Inflammatory macrophage treated with lipopolysaccharide for 4 hours (primary cell): ENCODE measurements around the gene DCAF11.
A peak's percentile ranks its signal among the peaks of the same experiment; 100 is the strongest.

Source experiments
- DNase-seq: peaks from one replicate; pipeline ENCODE4 v3.0.0-alpha.2; 2020

The DCAF11 gene

DNA sequence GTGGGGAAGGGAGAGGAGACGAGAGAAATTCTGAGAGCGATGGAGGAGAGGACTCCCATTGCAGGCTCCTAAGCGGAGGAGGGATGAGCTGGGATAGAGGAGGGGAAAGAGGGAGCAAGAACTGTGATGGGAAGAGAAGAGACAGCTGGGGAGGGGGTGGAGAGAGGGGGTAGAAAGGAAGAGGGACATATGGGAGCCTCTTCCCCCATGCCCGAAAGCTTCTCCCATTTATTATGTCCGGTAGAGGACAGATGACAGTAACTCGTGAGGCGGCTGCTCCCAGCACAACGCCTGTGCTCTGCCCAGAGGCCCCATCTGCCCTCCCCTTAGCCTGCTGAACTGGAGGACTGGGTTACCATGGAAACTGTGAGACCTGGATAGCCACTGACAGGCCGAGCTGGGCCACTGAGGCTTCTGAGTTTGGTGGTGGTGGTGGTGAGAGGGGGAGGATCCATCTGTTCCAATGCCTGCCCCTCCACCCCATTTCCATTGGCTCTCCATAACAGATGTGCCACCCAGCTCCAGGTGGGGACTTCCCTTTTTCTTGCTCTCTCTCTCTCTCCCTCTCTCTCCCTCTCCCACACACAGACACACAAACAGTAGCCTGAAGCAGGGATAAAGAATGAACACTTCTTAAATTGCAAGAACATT is 35.0 kb upstream of the DCAF11 start:
- DNase-seq = no peak

DNA sequence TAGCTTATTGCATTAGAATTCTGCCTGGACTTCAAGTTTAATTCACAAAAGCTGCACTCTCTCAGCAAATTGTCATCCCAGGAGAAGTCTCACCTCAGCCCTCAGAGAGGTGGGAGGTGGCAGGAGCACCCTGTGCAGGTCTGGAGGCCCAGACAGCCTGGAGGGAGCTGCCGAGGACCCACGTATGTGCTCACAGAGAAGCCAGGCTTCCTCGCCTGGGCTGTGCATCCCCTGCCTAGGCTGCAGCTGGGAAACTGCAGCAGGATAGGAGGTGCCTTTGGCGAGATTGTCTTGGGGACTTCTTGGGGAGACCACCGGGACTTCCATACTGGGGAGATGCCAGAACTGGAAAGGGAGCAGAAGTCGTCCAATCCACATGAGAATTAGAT is 34.4 kb upstream of the DCAF11 start:
- DNase-seq = no peak

- peak; percentile 18 for DNase-seq
Measured at GRCh38 chr14:24080888-24081738, 33.5 kb upstream of the DCAF11 start.

DNA sequence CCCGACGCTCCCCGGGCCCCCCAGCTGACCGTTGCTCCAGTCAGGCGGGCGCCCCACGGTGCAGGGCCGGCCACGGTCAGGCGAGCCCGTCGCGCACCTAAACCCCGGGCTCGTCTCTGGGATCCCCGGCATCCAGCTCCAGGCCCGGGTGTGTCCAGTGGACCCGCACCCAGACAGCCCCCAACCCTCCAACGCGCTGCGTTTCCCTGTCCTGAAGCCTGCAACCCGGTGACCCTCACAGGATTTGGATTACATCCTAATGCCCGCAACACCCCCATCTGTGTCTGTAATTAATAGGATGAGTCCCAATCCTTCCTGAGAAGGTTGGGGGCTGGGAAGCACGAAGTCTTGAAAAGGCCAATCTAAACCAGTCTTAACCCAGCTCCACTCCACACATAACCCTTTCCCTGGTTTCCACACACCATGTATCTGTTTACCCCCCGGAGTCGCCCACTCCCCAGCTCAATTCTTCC is 32.8 kb upstream of the DCAF11 start:
- DNase-seq = no peak

DNA sequence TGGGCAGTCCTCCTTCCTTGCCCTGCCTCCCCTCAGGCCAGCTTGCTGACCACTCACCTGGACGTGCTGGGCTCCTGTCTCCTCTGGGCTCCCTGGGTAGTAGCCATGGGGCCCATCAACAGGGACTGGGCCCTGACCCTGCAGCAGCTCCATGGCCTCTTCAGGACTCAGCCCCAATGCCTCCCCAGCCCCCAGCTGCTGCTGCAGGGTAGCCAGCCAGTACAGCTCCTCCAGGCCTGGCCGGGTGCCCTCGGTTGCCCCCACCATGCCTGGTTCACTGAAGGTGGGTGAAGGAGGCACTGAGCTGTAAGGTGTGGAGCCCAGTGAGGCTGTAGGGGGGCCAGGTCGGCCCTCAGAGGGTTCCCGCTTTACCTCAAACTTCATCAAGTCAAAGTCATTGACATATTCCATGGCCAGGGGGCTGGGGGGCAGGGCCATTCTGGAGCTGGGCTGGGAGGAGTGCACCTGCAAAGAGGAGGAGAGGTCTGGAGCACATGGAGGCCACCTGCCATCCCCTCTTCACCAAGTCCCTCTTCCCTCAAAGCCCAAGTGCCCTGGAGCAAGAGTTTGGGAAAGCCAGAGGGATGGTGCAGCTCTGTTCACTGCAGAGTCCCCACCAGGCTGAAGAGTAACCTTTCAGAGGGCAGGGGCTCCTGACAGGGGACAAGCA is 32.0 kb upstream of the DCAF11 start:
- DNase-seq = no peak

GRCh38 chr14:24083462-24083861 is 31.1 kb upstream of the DCAF11 start:
- no peak for DNase-seq

DNA sequence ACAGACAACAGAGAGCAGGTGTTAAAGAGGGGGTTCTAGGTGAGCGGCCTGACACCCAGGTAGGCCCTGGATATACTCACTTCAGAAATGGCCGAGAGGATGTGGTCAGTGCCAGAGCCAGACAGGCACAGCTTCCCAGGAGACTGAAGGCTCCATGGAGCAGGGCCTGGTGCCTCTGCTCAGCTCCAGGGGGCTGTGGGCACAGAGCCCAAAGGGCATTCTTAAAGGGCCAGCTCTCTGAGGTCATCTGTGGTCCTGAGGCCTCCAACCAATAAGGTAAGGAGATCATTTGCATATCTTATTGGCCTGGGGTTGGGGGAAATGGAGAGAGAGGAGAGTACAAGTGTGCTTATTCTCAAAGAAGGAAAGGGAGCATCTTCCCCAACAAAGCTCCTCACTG is 30.1 kb upstream of the DCAF11 start:
- no peak for DNase-seq

GRCh38 chr14:24085215-24085614 is 29.4 kb upstream of the DCAF11 start:
- DNase-seq = no peak

GRCh38 chr14:24086193-24086955 is 28.2 kb upstream of the DCAF11 start:
- DNase-seq = no peak

GRCh38 chr14:24087004-24087403 is 27.6 kb upstream of the DCAF11 start:
- DNase-seq = no peak

DNA sequence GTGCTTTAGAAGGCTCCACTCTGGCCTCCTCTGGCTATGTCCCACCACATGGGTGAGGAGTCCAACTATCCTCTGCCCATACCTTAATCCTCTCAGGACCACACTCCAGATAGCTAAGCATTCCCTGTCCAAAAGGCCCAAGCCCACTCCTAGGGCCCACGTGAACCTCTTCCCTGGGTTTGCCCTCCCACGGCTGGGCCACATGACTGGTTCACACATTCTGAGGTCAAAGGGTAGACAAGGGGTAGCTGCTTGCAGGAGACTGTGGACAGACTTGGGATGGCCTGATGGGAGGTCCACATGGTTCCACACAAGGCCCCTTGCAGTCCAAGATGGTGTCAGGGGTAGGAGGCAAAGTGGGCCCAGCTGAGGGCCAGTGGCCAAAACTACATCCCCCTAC is 26.5 kb upstream of the DCAF11 start:
- DNase-seq = no peak

DNA sequence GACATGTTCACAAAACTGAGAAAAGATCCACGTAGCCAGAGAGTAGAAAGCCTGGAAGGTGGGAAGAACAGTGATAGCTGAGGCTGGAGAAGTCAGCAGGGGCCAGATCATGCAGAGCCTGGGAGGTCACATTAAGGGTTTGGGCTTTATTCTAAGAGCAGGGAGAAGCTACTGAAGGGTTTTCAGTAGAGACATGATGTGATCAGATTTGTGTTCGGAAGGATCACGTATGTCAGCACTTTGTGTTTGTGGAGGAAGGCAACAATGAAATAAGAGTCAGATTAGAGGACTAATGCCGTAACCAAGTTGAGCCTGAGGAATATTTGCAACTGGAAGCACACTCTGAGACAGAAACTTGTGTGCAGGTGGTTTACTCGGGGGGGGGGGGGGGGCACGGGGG is 24.7 kb upstream of the DCAF11 start:
- DNase-seq = no peak

- no peak for DNase-seq
Measured at GRCh38 chr14:24092110-24092504, 22.5 kb upstream of the DCAF11 start.

DNA sequence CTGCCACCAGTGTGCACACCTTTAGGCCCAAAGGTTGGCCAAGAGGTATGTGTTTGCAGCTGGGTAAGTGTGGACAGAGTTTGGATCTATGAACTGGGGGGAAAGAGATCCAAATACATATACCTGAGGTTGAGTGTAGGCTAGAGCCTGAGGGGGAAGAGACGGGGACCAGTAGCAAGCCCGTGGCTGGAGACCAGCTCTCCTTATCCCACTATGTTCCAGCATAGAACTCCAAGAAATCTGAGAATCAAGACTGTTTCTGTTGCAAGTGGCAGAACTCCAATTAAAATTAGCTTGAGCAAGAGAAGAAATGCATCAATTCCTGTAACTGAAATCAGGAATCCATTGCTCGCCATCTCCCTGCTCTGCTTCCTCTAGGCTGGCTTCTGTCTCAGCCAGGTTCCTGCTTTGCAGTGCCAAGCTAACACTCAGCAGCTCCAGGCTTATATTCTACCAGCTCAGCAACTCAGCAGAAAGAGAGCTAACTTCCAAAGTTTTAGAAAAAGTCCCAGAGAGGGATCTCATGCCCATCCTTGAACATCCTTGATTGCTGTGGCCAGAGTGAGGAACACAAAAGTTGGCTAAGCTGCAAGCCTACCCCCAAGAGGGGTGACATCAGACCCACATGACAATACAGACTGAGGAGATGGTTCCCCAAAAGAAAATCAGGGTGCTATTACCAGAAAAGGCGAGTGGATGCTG is 21.9 kb upstream of the DCAF11 start:
- peak; percentile 76 for DNase-seq

- no peak for DNase-seq
Measured at GRCh38 chr14:24093207-24093900, 21.2 kb upstream of the DCAF11 start.

GRCh38 chr14:24093901-24094840 is 20.4 kb upstream of the DCAF11 start, which contains the start of gene PCK2:
PCK2 (plus strand) TSS chr14:24094311; CDS start chr14:24094406, 95 bp downstream.
- DNase-seq = peak; percentile 91

GRCh38 chr14:24094841-24095270 is 19.7 kb upstream of the DCAF11 start:
- no peak for DNase-seq

DNA sequence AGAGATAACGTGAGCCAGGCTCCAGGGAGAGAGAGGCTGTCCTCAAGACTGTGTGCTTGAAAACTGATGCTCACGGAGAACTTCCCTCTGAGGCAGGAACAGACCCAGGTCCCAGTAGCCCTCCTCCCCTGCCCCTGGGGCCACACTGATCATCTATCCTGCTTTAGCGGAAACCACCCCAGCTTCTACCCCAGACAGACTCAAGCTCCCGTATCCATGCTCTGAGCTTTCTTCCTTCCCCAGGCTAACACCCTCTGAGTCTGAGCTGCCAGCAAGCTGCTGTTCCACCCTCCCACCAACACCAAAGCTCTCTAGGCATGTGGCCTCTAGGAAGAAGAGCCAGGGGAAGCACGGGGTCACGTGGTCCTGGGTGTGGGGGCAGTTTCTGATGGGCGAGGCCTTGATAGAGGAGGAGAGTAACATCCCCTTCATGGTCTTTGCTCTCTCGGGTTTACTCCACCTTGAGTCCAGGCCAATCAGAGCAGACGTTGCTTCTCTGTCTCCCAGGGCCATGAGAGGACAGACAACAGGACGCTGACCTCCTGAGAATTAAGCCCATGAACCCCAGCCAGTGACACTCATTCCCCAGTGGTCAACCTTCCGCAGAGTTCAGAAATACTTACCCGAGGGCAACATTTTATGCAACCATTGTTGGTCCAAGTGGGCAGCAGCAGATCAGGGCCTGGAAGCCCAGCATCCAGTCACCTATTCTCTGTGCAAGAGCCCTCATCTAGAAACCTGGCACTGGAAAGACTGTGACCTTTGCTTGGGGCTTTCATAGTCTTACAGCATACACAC is 19.1 kb upstream of the DCAF11 start:
- peak; percentile 87 for DNase-seq

- DNase-seq = no peak
Measured at GRCh38 chr14:24096545-24097181, 17.9 kb upstream of the DCAF11 start.
